Muscle layer of duodenum (tissue), 2 donors: Measurements from ENCODE around the gene GEMIN5.

Experiments used
- H3K27ac ChIP-seq: one replicate; pipeline ENCODE4 v1.7.0; 2013; ENCODE audit warnings: mild to moderate bottlenecking, low read length
- H3K27me3 ChIP-seq: one replicate; pipeline ENCODE4 v1.7.0; 2013; ENCODE audit warnings: low read depth, mild to moderate bottlenecking, control low read depth, low read length
- H3K36me3 ChIP-seq, 2 donors: one replicate each; pipeline ENCODE4 v1.7.0; 2013; ENCODE audit warnings: low read length in 2 of 2, control low read depth in 1 of 2, mild to moderate bottlenecking in 1 of 2; ENCODE audit not compliant: insufficient read depth in 2 of 2, control insufficient read depth in 1 of 2
- H3K4me1 ChIP-seq, 2 donors: one replicate each; pipeline ENCODE4 v1.7.0; 2013; ENCODE audit warnings: low read length in 2 of 2, mild to moderate bottlenecking in 2 of 2, control low read depth in 1 of 2, moderate library complexity in 1 of 2; ENCODE audit not compliant: insufficient read depth in 2 of 2, control insufficient read depth in 1 of 2
- H3K4me3 ChIP-seq, 2 donors: one replicate each; pipeline ENCODE4 v1.7.0; 2013; ENCODE audit warnings: low read length in 2 of 2, low read depth in 1 of 2, mild to moderate bottlenecking in 1 of 2
- H3K9me3 ChIP-seq, 2 donors: one replicate each; pipeline ENCODE4 v1.7.0; 2013; ENCODE audit warnings: low read length in 2 of 2, control low read depth in 1 of 2, mild to moderate bottlenecking in 1 of 2; ENCODE audit not compliant: control insufficient read depth in 1 of 2
- donor health status: healthy.

GEMIN5 gene

DNA sequence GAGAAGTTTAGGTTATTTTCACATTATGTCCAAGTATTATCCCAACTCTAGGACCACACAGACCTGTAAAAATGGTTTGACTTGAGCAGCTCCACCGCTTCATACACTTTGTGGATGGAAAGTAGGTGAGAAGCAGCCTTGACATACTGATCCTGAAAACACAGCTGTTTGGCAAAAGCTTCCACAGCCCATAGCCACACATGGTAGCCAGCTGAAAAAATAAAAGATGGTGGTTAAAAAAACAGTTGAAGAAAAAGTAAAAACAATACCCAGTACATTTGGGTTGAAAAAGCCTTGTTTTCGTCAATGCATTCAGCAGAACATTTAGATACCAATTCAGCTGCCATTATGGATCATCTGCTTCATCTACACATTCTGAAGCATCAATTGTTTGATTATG lies 36.7 kb downstream of the GEMIN5 start:
- H3K27me3 ChIP-seq = no peaks in the 10 kb centered on the region
- no peak overlapping the region for H3K4me3 ChIP-seq
- peaks cover 56 to 71% of the 10 kb centered on the region in 2 donors for H3K36me3 ChIP-seq
- no peak overlapping the region for H3K27ac ChIP-seq
- H3K4me1 ChIP-seq = no peaks in the 10 kb centered on the region
- no peaks in the 10 kb centered on the region for H3K9me3 ChIP-seq

DNA sequence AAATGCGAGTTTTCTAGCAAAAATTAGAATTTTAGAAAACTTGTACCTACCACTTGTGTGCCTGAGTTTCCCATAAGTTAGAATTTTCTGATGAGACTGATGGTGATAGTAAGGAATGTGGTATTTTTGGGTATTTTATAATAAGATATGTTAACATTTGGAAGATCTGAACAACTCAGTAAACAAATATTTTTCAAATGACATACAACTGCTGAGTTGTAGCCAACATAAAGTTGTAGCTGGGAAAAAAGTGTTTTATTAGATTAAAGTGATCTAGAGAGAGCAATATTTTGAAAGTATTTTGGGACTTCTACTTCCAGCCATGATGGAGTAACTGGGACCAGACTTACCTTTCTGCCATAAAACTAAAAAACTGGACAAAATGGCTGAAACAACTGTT lies 37.9 kb downstream of the GEMIN5 start:
- peaks cover 67 to 78% of the 10 kb centered on the region in 2 donors for H3K36me3 ChIP-seq
- no peaks in the 10 kb centered on the region for H3K9me3 ChIP-seq
- no peak overlapping the region for H3K27ac ChIP-seq
- H3K4me1 ChIP-seq = no peaks in the 10 kb centered on the region
- H3K27me3 ChIP-seq = no peaks in the 10 kb centered on the region
- no peak overlapping the region for H3K4me3 ChIP-seq

DNA sequence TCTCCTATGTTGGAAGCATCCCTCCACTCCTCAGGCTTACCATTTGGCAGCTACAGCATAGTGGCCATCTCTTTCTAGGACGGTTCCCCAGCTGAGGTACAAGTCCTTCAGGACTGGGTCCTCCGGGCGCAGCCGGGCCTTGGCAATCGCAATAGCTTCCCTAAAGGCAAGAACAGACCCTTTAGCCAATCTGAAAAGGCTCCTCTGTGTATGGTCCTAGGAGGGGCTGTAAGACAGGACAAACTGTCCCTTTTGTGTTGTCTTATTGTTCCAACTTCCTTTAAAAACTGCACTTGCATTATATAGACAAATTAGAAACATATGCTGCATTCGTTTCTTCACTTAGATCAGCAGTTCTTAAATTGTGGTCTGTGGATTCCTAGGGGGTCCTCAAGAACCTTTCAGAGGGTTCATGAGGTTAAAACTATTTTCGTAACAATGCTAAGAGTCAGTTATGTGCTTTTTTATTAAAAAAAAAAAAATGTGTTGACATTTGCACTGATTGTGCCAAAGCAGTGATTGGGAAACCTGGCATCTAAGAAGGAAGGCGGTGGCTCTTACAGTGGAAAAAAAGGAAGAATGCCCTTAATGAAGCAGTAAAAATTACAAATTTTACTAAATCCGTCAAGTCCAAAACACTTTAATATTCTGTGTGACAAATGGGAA lies 38.7 kb downstream of the GEMIN5 start:
- no peaks in the 10 kb centered on the region for H3K4me1 ChIP-seq
- no peaks in the 10 kb centered on the region for H3K27me3 ChIP-seq
- no peak overlapping the region for H3K4me3 ChIP-seq
- H3K36me3 ChIP-seq = peaks cover 64 to 79% of the 10 kb centered on the region in 2 donors
- no peaks in the 10 kb centered on the region for H3K9me3 ChIP-seq
- H3K27ac ChIP-seq = no peak overlapping the region

- no peaks in the 10 kb centered on the region for H3K9me3 ChIP-seq
- peaks cover 63 to 81% of the 10 kb centered on the region in 2 donors for H3K36me3 ChIP-seq
- no peak overlapping the region for H3K27ac ChIP-seq
- no peak overlapping the region for H3K4me3 ChIP-seq
- no peaks in the 10 kb centered on the region for H3K4me1 ChIP-seq
- H3K27me3 ChIP-seq = no peaks in the 10 kb centered on the region
Observed at GRCh38 chr5:154898210-154898609, 39.8 kb downstream of the GEMIN5 start.

GRCh38 chr5:154896562-154897165 lies 41.3 kb downstream of the GEMIN5 start:
- H3K36me3 ChIP-seq = peaks cover 62 to 79% of the 10 kb centered on the region in 2 donors
- no peak overlapping the region for H3K4me3 ChIP-seq
- H3K9me3 ChIP-seq = no peaks in the 10 kb centered on the region
- H3K27ac ChIP-seq = no peak overlapping the region
- no peaks in the 10 kb centered on the region for H3K27me3 ChIP-seq
- H3K4me1 ChIP-seq = no peaks in the 10 kb centered on the region

DNA sequence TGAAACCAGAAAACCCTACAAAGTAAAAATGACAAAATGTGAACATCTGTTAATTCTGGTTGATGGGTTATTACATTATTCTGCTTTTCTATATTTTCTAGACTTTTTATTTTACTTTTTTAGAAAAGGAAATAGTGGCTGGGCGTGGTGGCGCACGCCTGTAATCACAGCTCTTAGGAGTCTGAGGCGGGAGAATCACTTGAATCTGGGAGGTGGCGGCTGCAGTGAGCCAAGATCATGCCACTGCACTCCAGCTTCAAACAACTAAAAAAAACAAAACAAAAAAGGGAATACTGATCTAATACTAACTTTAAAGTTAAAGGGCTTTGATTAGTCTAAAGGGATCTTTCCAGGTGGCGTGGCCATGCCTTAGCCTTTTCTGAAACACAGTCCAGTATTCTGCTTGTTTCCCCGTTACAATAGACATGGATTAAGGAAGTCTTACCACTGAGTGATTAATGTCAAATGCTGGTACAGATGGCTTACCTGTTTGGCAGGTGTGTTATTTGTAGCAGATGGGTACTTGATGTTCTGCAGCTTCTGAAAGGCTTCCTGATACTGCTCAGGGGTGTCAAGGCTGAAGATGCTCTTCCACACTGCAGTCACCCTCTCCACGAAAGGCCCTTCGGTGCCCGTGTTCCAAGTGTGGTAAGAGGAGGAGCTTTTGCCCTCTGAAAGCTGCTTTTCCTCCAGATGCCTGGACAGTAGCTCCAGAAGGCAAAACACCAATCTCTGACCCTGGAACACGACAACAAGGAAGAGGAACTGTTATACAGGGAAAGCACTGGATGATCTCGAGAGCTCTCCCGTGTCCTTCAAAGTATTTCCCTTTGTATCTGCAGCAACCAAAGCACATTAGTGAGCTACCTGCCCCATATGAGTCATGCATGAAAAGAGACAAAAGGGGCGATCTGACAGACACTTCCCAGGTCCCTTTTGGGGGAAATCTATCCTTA lies 42.1 kb downstream of the GEMIN5 start:
- Histone ChIP-seq H3K27ac (no peak overlapping the region), H3K9me3 (no peaks in the 10 kb centered on the region), H3K4me1 (no peaks in the 10 kb centered on the region), H3K4me3 (no peak overlapping the region), H3K36me3 (peaks cover 62 to 78% of the 10 kb centered on the region in 2 donors), H3K27me3 (no peaks in the 10 kb centered on the region)

DNA sequence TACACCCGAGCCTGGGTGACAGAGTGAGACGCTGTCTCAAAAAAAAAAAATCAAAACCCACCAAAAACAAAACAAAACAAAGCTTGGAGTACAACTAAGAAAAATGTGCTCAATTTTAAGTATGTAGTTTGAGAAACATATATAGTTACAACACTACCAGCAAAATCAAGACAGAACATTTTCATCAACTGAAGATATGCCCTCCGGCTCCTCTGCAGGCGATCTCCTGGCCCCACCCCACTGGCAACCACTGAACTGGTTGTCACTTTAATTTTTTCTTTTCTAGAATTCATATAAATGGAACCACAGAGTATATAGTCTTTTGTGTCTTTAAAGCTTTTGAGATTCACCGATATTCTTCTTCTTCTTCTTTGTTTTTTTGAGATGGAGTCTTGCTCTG lies 44.6 kb downstream of the GEMIN5 start:
- Histone ChIP-seq H3K4me1 (no peaks in the 10 kb centered on the region), H3K9me3 (no peaks in the 10 kb centered on the region), H3K4me3 (no peak overlapping the region), H3K36me3 (peaks cover 51 to 81% of the 10 kb centered on the region in 2 donors), H3K27me3 (no peaks in the 10 kb centered on the region), H3K27ac (no peak overlapping the region)

- Histone ChIP-seq H3K27ac (no peak overlapping the region), H3K4me3 (no peak overlapping the region), H3K36me3 (peaks cover 54 to 85% of the 10 kb centered on the region in 2 donors), H3K27me3 (no peaks in the 10 kb centered on the region), H3K4me1 (no peaks in the 10 kb centered on the region), H3K9me3 (no peaks in the 10 kb centered on the region)
Observed at GRCh38 chr5:154892369-154892771, 45.6 kb downstream of the GEMIN5 start.

DNA sequence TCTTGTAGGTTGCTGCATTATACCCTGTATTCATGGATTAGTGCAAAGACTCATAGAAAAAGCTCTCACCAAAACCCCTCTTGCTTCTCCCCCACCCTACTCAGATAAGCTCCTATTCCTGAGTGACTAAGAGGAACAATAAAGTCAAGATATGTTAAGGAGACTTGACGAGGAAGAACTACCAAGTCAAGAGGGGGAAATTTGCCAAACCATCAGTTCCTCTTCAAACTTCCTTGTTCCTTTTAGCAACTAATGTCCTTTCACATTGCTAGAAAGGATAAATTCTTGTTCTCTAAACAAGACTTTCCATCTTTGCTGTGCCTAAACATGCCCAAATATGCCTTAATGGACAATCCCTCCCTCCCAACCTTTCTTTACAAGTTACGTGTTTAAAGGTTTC lies 52.6 kb downstream of the GEMIN5 start:
- H3K27ac ChIP-seq = no peak overlapping the region
- no peak overlapping the region for H3K4me3 ChIP-seq
- H3K9me3 ChIP-seq = peaks cover 17 to 20% of the 10 kb centered on the region in 2 donors
- H3K36me3 ChIP-seq = peaks cover 23 to 70% of the 10 kb centered on the region in 2 donors
- no peaks in the 10 kb centered on the region for H3K4me1 ChIP-seq
- no peaks in the 10 kb centered on the region for H3K27me3 ChIP-seq

DNA sequence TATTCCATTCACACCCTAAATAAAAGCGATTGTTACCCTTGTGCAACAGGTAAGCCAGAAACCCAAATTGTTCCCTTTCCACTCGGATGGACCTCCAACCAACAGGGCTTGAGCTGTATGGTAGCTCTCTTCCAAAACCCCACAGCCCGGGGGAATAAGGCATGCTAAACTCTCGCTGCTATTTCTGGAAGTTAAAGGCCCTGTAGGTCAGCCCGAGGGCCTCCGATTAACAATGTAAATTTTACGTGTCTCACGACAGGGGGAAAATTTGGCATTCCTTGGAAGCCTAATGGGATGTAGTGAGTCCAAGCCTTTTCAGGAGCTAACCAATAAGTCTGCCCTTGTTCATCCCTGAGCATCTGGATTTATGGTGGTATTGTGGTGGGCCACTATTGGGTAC lies 53.6 kb downstream of the GEMIN5 start:
- H3K27ac ChIP-seq = no peak overlapping the region
- peaks cover 23 to 72% of the 10 kb centered on the region in 2 donors for H3K36me3 ChIP-seq
- H3K9me3 ChIP-seq = peaks cover 17 to 25% of the 10 kb centered on the region in 2 donors
- no peak overlapping the region for H3K4me3 ChIP-seq
- H3K27me3 ChIP-seq = no peaks in the 10 kb centered on the region
- no peaks in the 10 kb centered on the region for H3K4me1 ChIP-seq

DNA sequence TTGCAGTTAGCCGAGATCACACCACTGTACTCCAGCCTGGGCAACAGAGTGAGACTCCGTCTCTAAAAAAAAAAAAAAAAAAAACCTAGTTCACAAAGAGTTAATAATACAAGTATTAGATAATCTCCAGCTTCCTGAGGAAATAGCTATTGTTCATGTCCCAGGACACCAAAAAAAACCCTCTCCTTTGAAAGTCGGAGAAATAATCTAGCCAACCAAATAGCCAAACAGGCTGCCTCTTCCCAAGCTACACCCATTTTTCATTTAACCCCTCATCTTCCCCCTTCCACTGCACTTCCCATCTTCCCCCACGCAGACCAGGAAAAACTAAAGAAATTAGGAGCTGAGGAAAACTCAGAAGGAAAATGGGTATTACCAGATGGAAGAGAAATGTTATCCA lies 56.0 kb downstream of the GEMIN5 start:
- H3K4me3 ChIP-seq = no peak overlapping the region
- no peaks in the 10 kb centered on the region for H3K27me3 ChIP-seq
- H3K9me3 ChIP-seq = peaks cover 23 to 35% of the 10 kb centered on the region in 2 donors
- no peaks in the 10 kb centered on the region for H3K4me1 ChIP-seq
- peaks cover 12 to 63% of the 10 kb centered on the region in 2 donors for H3K36me3 ChIP-seq
- H3K27ac ChIP-seq = no peak overlapping the region
